ENCODE data around the gene UGGT2.
A peak's percentile ranks its signal among the peaks of the same experiment; 100 is the strongest.
"Not testable (repeated sequence)": the region's sequence is repeated elsewhere in the genome, so short reads cannot be mapped to it uniquely, and the experiment has no call there.

The UGGT2 gene

GRCh38 chr13:95793018-95793555, 260.1 kb downstream of the UGGT2 start:
- no peak for DNase-seq

- DNase-seq: no peak
Observed at GRCh38 chr13:95791084-95791722, 262.0 kb downstream of the UGGT2 start.

GRCh38 chr13:95789315-95789714, 263.9 kb downstream of the UGGT2 start:
- not testable (repeated sequence) for DNase-seq

- DNase-seq: no peak
Observed at GRCh38 chr13:95788100-95788463, 265.1 kb downstream of the UGGT2 start.

GRCh38 chr13:95787356-95788099, 265.7 kb downstream of the UGGT2 start:
- DNase-seq: no peak

- no peak for DNase-seq
Observed at GRCh38 chr13:95784900-95785290, 268.3 kb downstream of the UGGT2 start.

- no peak for DNase-seq
Observed at GRCh38 chr13:95784161-95784899, 268.9 kb downstream of the UGGT2 start.

- no peak for DNase-seq
Observed at GRCh38 chr13:95783747-95784146, 269.5 kb downstream of the UGGT2 start.

GRCh38 chr13:95781940-95782339, 271.3 kb downstream of the UGGT2 start:
- not testable (repeated sequence) for DNase-seq

- DNase-seq: no peak
Observed at GRCh38 chr13:95781016-95781415, 272.2 kb downstream of the UGGT2 start.

- no peak for DNase-seq
Observed at GRCh38 chr13:95779522-95779921, 273.7 kb downstream of the UGGT2 start.

- DNase-seq: no peak
Observed at GRCh38 chr13:95771905-95772304, 281.3 kb downstream of the UGGT2 start.

GRCh38 chr13:95763601-95764000, 289.6 kb downstream of the UGGT2 start:
- no peak for DNase-seq

- peak in 2 of 14 donors; percentile 4 to 6 for DNase-seq
Observed at GRCh38 chr13:95762626-95763025, 290.6 kb downstream of the UGGT2 start.

GRCh38 chr13:95756072-95756471, 297.1 kb downstream of the UGGT2 start:
- no peak for DNase-seq

- DNase-seq: no peak
Observed at GRCh38 chr13:95754069-95754468, 299.1 kb downstream of the UGGT2 start.

- DNase-seq: no peak
Observed at GRCh38 chr13:95752677-95753076, 300.5 kb downstream of the UGGT2 start.
